ENCODE data around the gene SUSD3. TPM values are rescaled to one million over a fixed set of nuclear protein-coding genes. Genes with fewer than 3 reads are reported as not detected.

Gene SUSD3
- total RNA-seq (2021) (not detected in 2 replicates), Bru-seq, nascent RNA (percentile 3 among the genes with signal in this experiment), BruChase-seq, experiment 1, labeled RNA remaining after a 2-hour chase (percentile 3 among the genes with signal in this experiment), BruChase-seq, experiment 2, labeled RNA remaining after a 6-hour chase (not detected)
- long read RNA-seq, result 0 reads

DNA sequence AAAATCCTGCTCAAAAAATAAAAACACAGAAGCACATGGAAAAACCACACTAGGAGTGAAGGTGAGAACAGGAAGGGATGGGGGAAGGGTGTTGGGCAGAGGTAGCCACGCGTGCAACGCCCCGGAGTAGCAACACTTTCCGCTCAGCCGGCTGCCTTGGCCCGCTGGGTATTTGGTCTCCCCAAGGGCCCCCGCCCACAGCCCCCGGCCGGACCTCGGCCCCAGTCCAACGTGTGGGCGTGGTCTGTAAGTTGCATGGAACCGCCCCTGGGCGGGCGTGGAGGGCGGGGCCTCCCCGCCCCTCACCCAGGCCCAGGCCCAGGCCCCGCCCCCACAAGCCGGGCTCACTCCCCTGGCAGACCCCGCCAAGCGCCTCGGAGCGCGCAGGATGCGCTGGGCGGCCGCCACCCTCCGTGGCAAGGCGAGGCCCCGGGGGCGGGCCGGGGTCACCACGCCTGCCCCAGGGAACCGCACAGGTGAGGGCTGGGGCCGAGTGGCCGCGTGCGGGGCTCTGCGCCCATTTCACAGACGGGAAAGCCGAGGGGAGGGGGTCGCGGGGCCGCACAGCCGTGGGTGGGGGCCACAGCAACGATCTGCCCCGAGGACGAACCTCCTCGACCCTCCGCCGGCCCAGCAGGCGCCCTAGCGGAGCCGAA is at the start of gene SUSD3:
Gene SUSD3, plus strand, starts transcription at position 347 of the 656 bp plus-strand sequence. Its CDS starts 42 bp downstream, at position 389.
- Histone ChIP-seq H3K4me3 (ENCODE audit: low read depth, low read length, poor library complexity, severe bottlenecking) (peak within 1 kb of the TSS; percentile 5), H3K4me1 (ENCODE audit: insufficient read depth, low read length, poor library complexity, severe bottlenecking) (no peaks in the 10 kb centered on the region), H3K36me3 (ENCODE audit: insufficient read depth, low read length, poor library complexity, severe bottlenecking) (no peaks in the 10 kb centered on the region), H3K27ac (ENCODE audit: low read depth, low read length, poor library complexity, severe bottlenecking) (no peak within 1 kb of the TSS), H3K9me3 (ENCODE audit: low read depth, low read length, poor library complexity, severe bottlenecking) (no peaks in the 10 kb centered on the region), H3K27me3 (replicated peaks; ENCODE audit: insufficient read depth, low read depth, low read length, poor library complexity) (no peaks in the 10 kb centered on the region)
- POLR2A ChIA-PET (ENCODE audit: low non-redundant PET), result no interaction called here
- DNase-seq (ENCODE audit: low spot score), result peak; percentile 37
- intact Hi-C loops (cut with micrococcal nuclease; ENCODE audit: unreplicated experiment), result no loop called here
- no peak for TF ChIP-seq EZH2 (IDR thresholded peaks at IDR 0.05; ENCODE audit: borderline replicate concordance, low read depth, low read length, poor library complexity, severe bottlenecking)
- no TSS peak for BruUV-seq (replicated peaks)
- CTCF ChIA-PET, result no interaction called here

DNA sequence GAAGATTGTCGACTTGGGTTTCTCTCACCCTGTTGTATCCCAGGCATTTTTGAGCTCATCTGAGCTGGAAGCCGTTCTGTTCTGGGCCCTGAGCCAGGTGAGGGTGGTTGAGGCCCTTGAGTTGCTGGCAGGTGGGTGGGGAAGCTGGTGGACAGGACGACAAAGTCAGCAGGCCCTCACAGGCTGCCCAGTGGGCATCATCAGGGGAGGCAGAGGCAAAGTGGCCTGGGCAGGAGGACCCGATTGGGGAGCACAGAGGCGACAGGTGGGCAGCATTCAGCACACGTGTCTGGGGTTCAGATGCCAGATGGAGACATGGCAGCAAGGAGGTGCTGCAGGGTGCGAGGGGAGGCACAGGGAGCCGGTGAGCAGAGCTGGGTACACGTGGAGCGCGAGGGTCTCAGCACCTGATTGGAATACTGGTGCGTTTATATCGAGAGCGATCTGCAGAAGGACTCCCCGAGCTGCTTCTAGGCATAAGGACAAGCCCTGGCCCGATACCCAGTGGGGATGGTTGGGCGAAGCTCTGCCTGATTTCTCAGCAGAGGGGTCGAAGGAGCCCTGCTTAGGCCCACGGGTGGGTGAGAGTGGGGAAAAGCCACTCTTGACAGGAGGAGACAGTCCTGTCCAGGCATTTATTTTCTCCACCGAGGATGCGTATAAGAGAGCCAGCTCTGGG is 49.0 kb upstream of the SUSD3 start:
- DNase-seq (ENCODE audit: low spot score), result no peak
- BruUV-seq (replicated peaks), result no TSS peak

DNA sequence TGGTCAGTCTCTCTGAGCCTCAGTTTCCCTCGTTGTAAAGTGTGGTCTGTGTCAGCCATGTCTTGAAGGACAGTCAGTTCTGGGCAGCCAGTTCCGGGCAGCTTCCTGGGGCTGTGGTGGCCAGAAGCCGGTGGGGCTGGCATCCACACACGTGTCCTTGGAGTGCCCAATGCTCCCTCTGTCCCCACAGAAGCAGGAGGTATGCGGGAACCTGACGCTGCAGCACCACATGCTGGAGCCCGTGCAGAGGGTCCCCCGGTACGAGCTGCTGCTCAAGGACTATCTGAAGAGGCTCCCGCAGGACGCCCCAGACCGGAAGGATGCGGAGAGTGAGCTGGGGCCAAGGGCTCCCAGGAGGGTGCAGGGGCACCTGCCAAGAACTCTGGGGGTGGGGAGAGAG is 48.4 kb upstream of the SUSD3 start:
- Histone ChIP-seq H3K36me3 (ENCODE audit: insufficient read depth, low read length, poor library complexity, severe bottlenecking) (no peaks in the 10 kb centered on the region), H3K4me1 (ENCODE audit: insufficient read depth, low read length, poor library complexity, severe bottlenecking) (no peaks in the 10 kb centered on the region), H3K4me3 (ENCODE audit: low read depth, low read length, poor library complexity, severe bottlenecking) (no peak overlapping the region), H3K9me3 (ENCODE audit: low read depth, low read length, poor library complexity, severe bottlenecking) (no peaks in the 10 kb centered on the region), H3K27me3 (replicated peaks; ENCODE audit: insufficient read depth, low read depth, low read length, poor library complexity) (no peaks in the 10 kb centered on the region), H3K27ac (ENCODE audit: low read depth, low read length, poor library complexity, severe bottlenecking) (no peak overlapping the region)
- TF ChIP-seq, protein P1, sequence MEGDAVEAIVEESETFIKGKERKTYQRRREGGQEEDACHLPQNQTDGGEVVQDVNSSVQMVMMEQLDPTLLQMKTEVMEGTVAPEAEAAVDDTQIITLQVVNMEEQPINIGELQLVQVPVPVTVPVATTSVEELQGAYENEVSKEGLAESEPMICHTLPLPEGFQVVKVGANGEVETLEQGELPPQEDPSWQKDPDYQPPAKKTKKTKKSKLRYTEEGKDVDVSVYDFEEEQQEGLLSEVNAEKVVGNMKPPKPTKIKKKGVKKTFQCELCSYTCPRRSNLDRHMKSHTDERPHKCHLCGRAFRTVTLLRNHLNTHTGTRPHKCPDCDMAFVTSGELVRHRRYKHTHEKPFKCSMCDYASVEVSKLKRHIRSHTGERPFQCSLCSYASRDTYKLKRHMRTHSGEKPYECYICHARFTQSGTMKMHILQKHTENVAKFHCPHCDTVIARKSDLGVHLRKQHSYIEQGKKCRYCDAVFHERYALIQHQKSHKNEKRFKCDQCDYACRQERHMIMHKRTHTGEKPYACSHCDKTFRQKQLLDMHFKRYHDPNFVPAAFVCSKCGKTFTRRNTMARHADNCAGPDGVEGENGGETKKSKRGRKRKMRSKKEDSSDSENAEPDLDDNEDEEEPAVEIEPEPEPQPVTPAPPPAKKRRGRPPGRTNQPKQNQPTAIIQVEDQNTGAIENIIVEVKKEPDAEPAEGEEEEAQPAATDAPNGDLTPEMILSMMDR (conservative IDR thresholded peaks at IDR 0.05; ENCODE audit: low read depth, low read length), result no peak
- no peak for TF ChIP-seq EZH2 (IDR thresholded peaks at IDR 0.05; ENCODE audit: borderline replicate concordance, low read depth, low read length, poor library complexity, severe bottlenecking)
- CTCF ChIA-PET, result no interaction called here
- DNase-seq (ENCODE audit: low spot score), result no peak
- intact Hi-C loops (cut with micrococcal nuclease; ENCODE audit: unreplicated experiment), result no loop called here
- BruUV-seq (replicated peaks), result no TSS peak
- POLR2A ChIA-PET (ENCODE audit: low non-redundant PET), result no interaction called here

More for the DNA sequence above, 49.0 kb upstream of the SUSD3 start:
- POLR2A ChIA-PET (ENCODE audit: low non-redundant PET), result no interaction called here
- H3K27ac ChIP-seq (ENCODE audit: low read depth, low read length, poor library complexity, severe bottlenecking), result no peak overlapping the region
- no peaks in the 10 kb centered on the region for H3K27me3 ChIP-seq (replicated peaks; ENCODE audit: insufficient read depth, low read depth, low read length, poor library complexity)
- intact Hi-C loops (cut with micrococcal nuclease; ENCODE audit: unreplicated experiment), result no loop called here
- H3K9me3 ChIP-seq (ENCODE audit: low read depth, low read length, poor library complexity, severe bottlenecking), result no peaks in the 10 kb centered on the region
- no peaks in the 10 kb centered on the region for H3K4me1 ChIP-seq (ENCODE audit: insufficient read depth, low read length, poor library complexity, severe bottlenecking)
- no peaks in the 10 kb centered on the region for H3K36me3 ChIP-seq (ENCODE audit: insufficient read depth, low read length, poor library complexity, severe bottlenecking)
- CTCF ChIA-PET, result no interaction called here
- no peak overlapping the region for H3K4me3 ChIP-seq (ENCODE audit: low read depth, low read length, poor library complexity, severe bottlenecking)
- TF ChIP-seq, protein P1 (conservative IDR thresholded peaks at IDR 0.05; ENCODE audit: low read depth, low read length), result no peak
- TF ChIP-seq EZH2 (IDR thresholded peaks at IDR 0.05; ENCODE audit: borderline replicate concordance, low read depth, low read length, poor library complexity, severe bottlenecking), result no peak

Measured in A673 (cell line).